HG02678 (cell line): Measurements from ENCODE around the gene CPED1.
"Not testable (repeated sequence)": the region's sequence is repeated elsewhere in the genome, so short reads cannot be mapped to it uniquely, and the experiment has no call there.

Source experiments
- ATAC-seq: cut with Tn5 transposase; IDR thresholded peaks from one replicate; pipeline ENCODE4 v1.9.1; 2021; ENCODE audit warnings: mild to moderate bottlenecking, moderate library complexity; ENCODE audit not compliant: unreplicated experiment

Gene CPED1

DNA sequence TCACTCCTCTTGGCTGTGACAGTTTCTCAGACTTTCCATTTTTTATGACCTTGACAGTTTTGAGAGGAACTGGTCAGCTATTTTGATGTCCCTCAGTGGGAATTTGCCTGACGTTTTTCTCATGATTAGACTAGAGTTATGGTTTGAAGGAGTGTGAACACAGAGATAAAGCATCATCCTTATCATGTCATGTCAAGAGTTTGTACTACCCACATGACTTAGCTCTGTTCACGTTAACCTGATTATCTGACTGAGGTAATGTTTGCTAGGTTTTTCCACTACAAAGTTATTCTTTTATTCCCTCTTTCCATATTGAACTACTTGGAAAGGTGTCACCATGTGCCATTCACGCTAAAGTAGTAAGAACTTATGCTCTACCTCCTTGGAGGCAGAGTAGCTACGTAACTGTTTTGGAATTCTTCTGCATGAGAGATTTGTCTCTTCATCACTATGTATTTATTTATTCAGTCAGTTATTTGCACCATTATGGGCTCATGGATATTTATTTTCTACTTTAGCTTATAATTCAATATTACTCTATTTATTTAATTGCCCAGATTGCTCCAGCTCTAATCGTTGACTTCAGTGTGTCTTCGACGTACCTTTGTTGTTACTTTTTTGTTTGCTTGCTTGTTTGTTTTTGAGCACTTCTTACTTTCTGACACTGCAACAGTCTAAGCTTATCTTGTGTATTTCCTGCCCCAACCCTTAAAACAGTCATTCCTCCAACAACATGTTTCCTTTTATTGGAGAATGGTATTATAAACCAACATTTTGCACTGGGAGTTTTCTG, 50.4 kb downstream of the CPED1 start:
- ATAC-seq = no peak

DNA sequence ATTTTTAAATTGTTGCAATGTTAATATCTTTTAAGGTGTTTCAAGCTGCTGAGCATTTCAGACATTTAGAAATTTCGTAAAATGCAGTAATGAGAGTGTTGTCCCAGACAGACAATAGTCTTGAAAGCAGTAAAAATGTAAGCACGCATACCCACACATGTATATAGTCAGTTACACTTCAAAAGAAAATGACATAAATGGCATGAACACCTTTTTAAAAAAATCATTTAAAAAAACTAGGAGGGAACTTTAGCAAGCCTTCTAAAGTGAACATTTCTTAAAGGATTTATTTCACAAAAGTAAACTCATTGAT, 51.0 kb downstream of the CPED1 start:
- no peak for ATAC-seq

DNA sequence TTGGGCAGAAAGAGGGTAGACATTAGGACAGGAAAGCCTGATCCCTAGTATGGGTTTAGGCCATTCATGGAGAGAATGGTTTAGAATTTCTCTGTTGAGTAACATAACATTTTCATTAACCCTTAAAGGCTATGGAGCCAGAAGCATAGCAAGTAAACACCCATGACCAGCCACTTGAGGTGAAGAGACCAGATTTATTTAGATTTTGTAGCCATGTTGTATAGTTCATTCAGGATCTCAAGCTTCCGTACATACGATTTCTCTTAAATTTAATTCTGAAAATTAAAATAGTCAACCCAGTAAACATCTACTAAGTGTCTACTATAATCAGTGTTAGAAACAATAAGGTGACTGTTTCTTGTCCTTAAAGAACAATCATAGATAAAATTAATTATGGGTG, 51.5 kb downstream of the CPED1 start:
- ATAC-seq = no peak

GRCh38 chr7:121041516-121042148, 53.1 kb downstream of the CPED1 start:
- ATAC-seq = no peak

GRCh38 chr7:121042195-121042594, 53.7 kb downstream of the CPED1 start:
- ATAC-seq = no peak

- no peak for ATAC-seq
Observed at GRCh38 chr7:121042899-121043298, 54.4 kb downstream of the CPED1 start.

DNA sequence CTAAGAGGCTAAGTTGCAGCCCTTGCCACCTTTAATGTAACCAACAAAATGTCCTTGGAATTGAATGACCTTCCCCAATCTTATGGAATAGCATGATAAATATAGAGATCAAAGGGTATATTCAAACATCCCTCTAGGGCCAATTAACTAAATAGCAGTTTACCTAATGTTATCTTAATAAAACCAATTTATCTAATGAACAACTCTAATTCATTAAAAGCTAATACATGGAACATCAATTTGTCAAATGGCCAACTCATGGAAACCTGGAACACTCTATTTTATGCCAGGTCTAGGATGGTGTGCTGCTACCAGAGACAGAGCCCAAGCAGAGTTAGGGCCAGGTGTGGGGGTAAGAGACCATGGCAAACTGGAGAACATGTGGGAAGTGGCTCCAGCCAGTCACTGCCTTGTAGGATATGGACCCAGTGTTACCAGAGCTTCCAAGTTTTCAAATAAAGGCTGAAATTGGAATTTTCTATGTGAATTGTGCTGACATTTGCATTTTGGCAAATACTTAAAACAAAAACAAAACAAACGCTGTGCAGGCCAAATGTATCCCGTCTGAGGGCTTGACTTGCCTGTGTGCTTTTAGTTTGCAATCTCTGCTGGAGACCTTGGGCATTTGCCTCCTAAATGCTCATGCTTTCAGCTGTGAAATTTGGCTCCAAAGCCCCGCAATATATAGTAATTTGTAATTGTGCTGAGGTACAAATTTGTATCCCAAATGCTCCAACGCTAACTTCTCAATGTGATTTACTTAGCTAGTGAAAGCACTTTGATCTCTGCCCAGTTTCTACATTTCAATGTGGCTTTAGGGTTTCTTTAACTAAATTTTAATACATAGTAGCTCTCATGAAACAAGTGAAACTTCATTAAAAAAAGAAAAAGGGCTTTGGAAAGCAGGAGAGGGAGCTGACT, 55.1 kb downstream of the CPED1 start:
- no peak for ATAC-seq

GRCh38 chr7:121045090-121045489, 56.6 kb downstream of the CPED1 start:
- no peak for ATAC-seq

GRCh38 chr7:121046009-121046408, 57.5 kb downstream of the CPED1 start:
- no peak for ATAC-seq

DNA sequence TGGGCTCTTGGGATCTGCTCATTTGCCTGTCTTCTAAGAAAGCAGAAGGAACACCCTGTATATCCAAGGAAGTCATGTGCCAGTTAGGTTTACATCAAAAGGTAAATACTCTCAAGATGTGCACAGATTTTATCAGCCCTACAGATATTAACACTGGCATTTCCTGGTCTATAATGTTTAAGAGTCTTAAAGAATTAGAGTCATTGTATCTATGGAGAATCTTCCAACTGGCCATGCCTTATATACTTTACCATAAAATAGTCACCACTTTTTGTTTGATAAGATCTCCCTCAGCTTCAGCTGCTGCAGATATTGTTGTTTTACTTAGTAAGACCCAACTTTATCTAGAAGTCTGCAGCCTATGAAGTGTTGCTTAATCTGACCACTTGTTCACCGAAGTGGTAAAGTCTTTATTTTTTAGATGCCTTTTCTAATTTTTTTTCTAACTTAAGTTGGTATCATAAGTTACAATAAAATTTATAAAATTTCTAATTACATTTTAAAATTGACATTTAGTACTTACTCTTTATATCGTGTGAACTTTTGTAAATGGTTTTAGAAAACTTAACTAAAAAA, 58.5 kb downstream of the CPED1 start:
- no peak for ATAC-seq

DNA sequence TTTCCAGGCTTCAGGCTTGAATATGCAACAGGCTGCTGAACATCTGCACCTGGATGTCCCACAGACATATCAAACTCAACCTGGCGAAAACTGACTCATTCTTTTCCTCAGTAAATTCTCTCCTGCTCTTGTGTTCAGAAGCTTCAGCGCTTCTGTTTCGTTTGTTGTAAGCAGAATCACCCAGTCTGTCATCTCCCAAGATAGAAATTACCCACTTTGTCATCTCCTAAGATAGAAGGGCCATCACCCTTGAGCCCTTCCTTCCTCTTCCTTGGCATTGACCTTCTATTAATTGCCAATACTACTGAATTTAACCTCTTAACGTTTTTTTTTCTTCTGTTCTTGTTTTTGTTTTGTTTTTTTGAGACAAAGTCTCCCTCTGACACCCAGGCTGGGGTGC, 59.7 kb downstream of the CPED1 start:
- no peak for ATAC-seq

- ATAC-seq = no peak
Observed at GRCh38 chr7:121049028-121049791, 60.7 kb downstream of the CPED1 start.

DNA sequence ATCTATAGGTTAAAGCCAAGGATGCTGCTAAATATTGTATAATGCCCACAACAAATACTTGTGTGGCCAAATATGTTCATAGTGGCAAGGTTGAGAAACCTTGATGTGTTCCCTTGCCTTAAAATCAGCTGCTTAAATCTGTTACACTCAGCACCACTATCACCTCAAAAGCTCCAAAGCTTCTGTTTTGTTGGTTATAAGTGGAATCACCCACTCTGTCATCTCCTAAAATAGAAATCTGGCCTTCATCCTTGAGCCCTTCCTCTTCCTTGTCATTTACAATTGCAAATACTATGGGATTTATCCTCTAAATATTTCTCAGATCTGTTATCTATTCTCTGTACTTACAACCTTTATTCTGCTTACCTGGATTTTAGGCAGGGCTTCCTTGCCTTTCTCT, 61.4 kb downstream of the CPED1 start:
- no peak for ATAC-seq

- ATAC-seq = no peak
Observed at GRCh38 chr7:121053219-121053618, 64.7 kb downstream of the CPED1 start.

DNA sequence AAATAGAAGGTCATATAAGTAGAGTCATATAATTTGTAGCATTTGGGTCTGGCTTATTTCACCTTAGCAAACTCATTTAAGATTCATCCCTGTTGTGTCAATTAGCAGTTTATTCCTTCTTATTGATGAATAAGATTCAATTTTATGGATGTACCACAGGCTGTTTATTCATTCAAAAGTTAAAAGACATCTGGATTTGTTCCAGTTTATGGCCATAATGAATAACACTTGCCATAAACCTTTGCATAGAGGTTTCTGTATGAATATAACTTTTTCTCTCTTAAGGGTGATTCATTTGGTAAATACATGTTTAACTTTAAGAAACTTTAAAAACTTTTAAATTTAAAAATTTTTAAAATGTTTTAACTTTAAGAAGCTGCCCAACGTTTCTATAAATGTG, 66.4 kb downstream of the CPED1 start:
- ATAC-seq = no peak

GRCh38 chr7:121057878-121058277, 69.4 kb downstream of the CPED1 start:
- ATAC-seq = no peak

- ATAC-seq = no peak
Observed at GRCh38 chr7:121058975-121059374, 70.5 kb downstream of the CPED1 start.

DNA sequence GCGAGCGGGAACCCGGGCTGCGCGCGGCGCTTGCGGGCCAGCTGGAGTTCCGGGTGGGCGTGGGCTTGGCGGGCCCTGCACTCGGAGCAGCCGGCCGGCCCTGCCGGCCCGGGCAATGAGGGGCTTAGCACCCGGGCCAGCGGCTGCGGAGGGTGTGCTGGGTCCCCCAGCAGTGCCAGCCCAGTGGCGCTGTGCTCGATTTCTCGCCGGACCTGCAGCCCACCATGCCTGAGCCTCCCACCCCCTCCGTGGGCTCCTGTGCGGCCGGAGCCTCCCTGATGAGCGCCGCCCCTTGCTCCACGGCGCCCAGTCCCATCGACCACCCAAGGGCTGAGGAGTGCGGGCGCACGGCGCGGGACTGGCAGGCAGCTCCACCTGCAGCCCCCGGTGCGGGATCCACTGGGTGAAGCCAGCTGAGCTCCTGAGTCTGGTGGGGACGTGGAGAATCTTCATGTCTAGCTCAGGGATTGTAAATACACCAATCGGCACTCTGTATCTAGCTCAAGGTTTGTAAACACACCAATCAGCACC, 71.5 kb downstream of the CPED1 start:
- ATAC-seq = not testable (repeated sequence)

GRCh38 chr7:121061677-121062582, 73.4 kb downstream of the CPED1 start:
- ATAC-seq = no peak
